CD4-positive, CD25-positive, alpha-beta regulatory T cell (primary cell): ENCODE measurements around the gene CDC42EP3. TPM values are rescaled to one million over a fixed set of nuclear protein-coding genes. Genes with fewer than 3 reads are reported as not detected.

ENCODE experiments used
- ATAC-seq, 2 donors: fragments of 150-1000 bp; cut with Tn5 transposase; one replicate each; pipeline ENCODE4 v1.10.0; 2021; ENCODE audit warnings: low read depth in 2 of 2, moderate number of reproducible peaks in 2 of 2, moderate library complexity in 1 of 2
- DNase-seq, 3 donors: peaks; one replicate each; pipeline versions ENCODE4 v3.0.0 to v3.0.0-alpha.2; 2012 to 2022; ENCODE audit warnings: mixed read lengths in 1 of 3
- H3K27ac ChIP-seq: one replicate; pipeline ENCODE4 v1.7.0; 2013; ENCODE audit warnings: mild to moderate bottlenecking, low read length; ENCODE audit not compliant: insufficient read depth, poor library complexity, severe bottlenecking
- H3K27me3 ChIP-seq: one replicate; pipeline ENCODE4 v1.7.0; 2013; ENCODE audit warnings: low read length; ENCODE audit not compliant: control insufficient read depth, insufficient read depth
- H3K36me3 ChIP-seq: one replicate; pipeline ENCODE4 v1.7.0; 2013; ENCODE audit warnings: mild to moderate bottlenecking, low read length, moderate library complexity; ENCODE audit not compliant: control insufficient read depth, insufficient read depth
- H3K4me1 ChIP-seq: 2 replicates; pipeline ENCODE4 v1.7.0; 2013; ENCODE audit warnings: mild to moderate bottlenecking, low read length; ENCODE audit not compliant: insufficient read depth, control insufficient read depth, poor library complexity, severe bottlenecking
- H3K4me3 ChIP-seq: one replicate; pipeline ENCODE4 v1.7.0; 2013; ENCODE audit warnings: low read depth, mild to moderate bottlenecking, low read length, moderate library complexity
- H3K9me3 ChIP-seq, 2 experiments: 1 replicate in 1 of 2; 2 replicates in 1 of 2; pipeline ENCODE4 v1.7.0; 2013; ENCODE audit warnings: low read length in 2 of 2, mild to moderate bottlenecking in 1 of 2, moderate library complexity in 1 of 2; ENCODE audit not compliant: control insufficient read depth in 2 of 2
- H3K27ac Mint-ChIP-seq, 3 donors: one replicate each; pipeline ENCODE4 v1.8.0; 2020 to 2022; ENCODE audit warnings: mild to moderate bottlenecking in 3 of 3, mixed read lengths in 3 of 3, moderate library complexity in 2 of 3
- H3K27me3 Mint-ChIP-seq: one replicate; pipeline ENCODE4 v1.8.0; 2022; ENCODE audit warnings: mild to moderate bottlenecking, mixed read lengths
- H3K36me3 Mint-ChIP-seq: one replicate; pipeline ENCODE4 v1.8.0; 2020; ENCODE audit warnings: mixed read lengths
- H3K4me1 Mint-ChIP-seq, 4 donors: one replicate each; pipeline ENCODE4 v1.8.0; 2020 to 2022; ENCODE audit warnings: mixed read lengths in 4 of 4, mild to moderate bottlenecking in 1 of 4
- H3K4me3 Mint-ChIP-seq, 4 donors: one replicate each; pipeline ENCODE4 v1.8.0; 2020 to 2022; ENCODE audit warnings: mild to moderate bottlenecking in 4 of 4, mixed read lengths in 4 of 4, moderate library complexity in 3 of 4
- H3K9me3 Mint-ChIP-seq, 7 donors: one replicate each; pipeline ENCODE4 v1.8.0; 2020 to 2022; ENCODE audit warnings: mixed read lengths in 7 of 7, mild to moderate bottlenecking in 3 of 7, moderate library complexity in 2 of 7
- polyA plus RNA-seq, 4 donors: library from polyadenylated mRNA; unstranded; fragments of 300-500 nt; fragmentation: Illumina TruSeq; gene quantifications; one replicate each; pipeline ENCODE4 v1.2.3, GENCODE V29; 2021
- total RNA-seq: library from RNA; stranded (reverse); gene quantifications from one replicate; pipeline ENCODE4 v1.2.3, GENCODE V29; 2022

Gene CDC42EP3
- total and polyA plus RNA-seq, 5 donors from 2014 or later, result 36.4 to 81.4 (median 64.3) TPM

GRCh38 chr2:37654419-37654818 is 17.0 kb downstream of the CDC42EP3 start:
- peaks cover 17% of the 10 kb centered on the region for H3K36me3 Mint-ChIP-seq

GRCh38 chr2:37653805-37654378 is 17.6 kb downstream of the CDC42EP3 start:
- peaks cover 42 to 97% (median 77%) of the 10 kb centered on the region in 4 donors for H3K4me1 Mint-ChIP-seq
- peak overlapping the region; percentile 89 to 93 (median 90) for H3K27ac Mint-ChIP-seq
- peak overlapping the region; percentile 59 to 92 (median 76) for H3K4me3 Mint-ChIP-seq
- peaks cover 17% of the 10 kb centered on the region for H3K36me3 Mint-ChIP-seq
- no peaks in the 10 kb centered on the region for H3K27me3 ChIP-seq
- H3K27ac ChIP-seq, result peak overlapping the region; percentile 76
- no peaks in the 10 kb centered on the region for H3K27me3 Mint-ChIP-seq
- H3K36me3 ChIP-seq, result peaks cover 9% of the 10 kb centered on the region
- peak overlapping the region; percentile 75 for H3K4me3 ChIP-seq
- H3K4me1 ChIP-seq, result peaks cover 89% of the 10 kb centered on the region
- no peaks in the 10 kb centered on the region for H3K9me3 ChIP-seq
- DNase-seq (no peak), ATAC-seq (peak; percentile 20 to 24)
- no peaks in the 10 kb centered on the region for H3K9me3 Mint-ChIP-seq

More at GRCh38 chr2:37654419-37654818, 17.0 kb downstream of the CDC42EP3 start:
- peaks cover 9% of the 10 kb centered on the region for H3K36me3 ChIP-seq
- peak overlapping the region; percentile 76 for H3K27ac ChIP-seq
- Mint-ChIP-seq H3K4me3 (peak overlapping the region; percentile 59 to 92 (median 79)), H3K27ac (peak overlapping the region; percentile 90), H3K4me1 (peaks cover 48 to 97% (median 81%) of the 10 kb centered on the region in 4 donors), H3K27me3 (no peaks in the 10 kb centered on the region), H3K9me3 (no peaks in the 10 kb centered on the region)
- peak overlapping the region; percentile 75 for H3K4me3 ChIP-seq
- no peaks in the 10 kb centered on the region for H3K27me3 ChIP-seq
- no peak for ATAC-seq
- H3K4me1 ChIP-seq, result peaks cover 88% of the 10 kb centered on the region
- DNase-seq, result no peak
- no peaks in the 10 kb centered on the region for H3K9me3 ChIP-seq

- Mint-ChIP-seq H3K27ac (peak overlapping the region; percentile 83 to 91 (median 90)), H3K9me3 (no peaks in the 10 kb centered on the region), H3K4me3 (peak overlapping the region; percentile 44 to 71 (median 66)), H3K27me3 (no peaks in the 10 kb centered on the region), H3K36me3 (peaks cover 24% of the 10 kb centered on the region), H3K4me1 (peaks cover 37 to 97% (median 77%) of the 10 kb centered on the region in 4 donors)
- H3K9me3 ChIP-seq, result no peaks in the 10 kb centered on the region
- no peaks in the 10 kb centered on the region for H3K27me3 ChIP-seq
- peak overlapping the region; percentile 76 for H3K27ac ChIP-seq
- peak overlapping the region; percentile 7 for H3K4me3 ChIP-seq
- H3K4me1 ChIP-seq, result peaks cover 89% of the 10 kb centered on the region
- DNase-seq (no peak), ATAC-seq (no peak)
- peaks cover 9% of the 10 kb centered on the region for H3K36me3 ChIP-seq
Measured at GRCh38 chr2:37653093-37653492, 18.3 kb downstream of the CDC42EP3 start.

- H3K4me3 ChIP-seq, result no peak overlapping the region
- no peak for ATAC-seq
- Mint-ChIP-seq H3K9me3 (no peaks in the 10 kb centered on the region), H3K27me3 (no peaks in the 10 kb centered on the region), H3K36me3 (peaks cover 29% of the 10 kb centered on the region), H3K4me1 (peaks cover 41 to 97% (median 78%) of the 10 kb centered on the region in 4 donors), H3K27ac (peak overlapping the region; percentile 83 to 91 (median 90)), H3K4me3 (peak overlapping the region in 1 of 4 donors; percentile 71)
- peaks cover 12% of the 10 kb centered on the region for H3K36me3 ChIP-seq
- no peak for DNase-seq
- H3K27ac ChIP-seq, result no peak overlapping the region
- H3K4me1 ChIP-seq, result peaks cover 89% of the 10 kb centered on the region
- no peaks in the 10 kb centered on the region for H3K27me3 ChIP-seq
- H3K9me3 ChIP-seq, result no peaks in the 10 kb centered on the region
Measured at GRCh38 chr2:37652199-37652640, 19.2 kb downstream of the CDC42EP3 start.

GRCh38 chr2:37650548-37651093 is 20.8 kb downstream of the CDC42EP3 start:
- no peak overlapping the region for H3K4me3 ChIP-seq
- peaks cover 18% of the 10 kb centered on the region for H3K36me3 ChIP-seq
- peaks cover 90% of the 10 kb centered on the region for H3K4me1 ChIP-seq
- Mint-ChIP-seq H3K27me3 (no peaks in the 10 kb centered on the region), H3K36me3 (peaks cover 38% of the 10 kb centered on the region), H3K9me3 (no peaks in the 10 kb centered on the region), H3K4me3 (peak overlapping the region in 3 of 4 donors; percentile 11 to 67 (median 44)), H3K4me1 (peaks cover 43 to 97% (median 78%) of the 10 kb centered on the region in 4 donors), H3K27ac (peak overlapping the region in 2 of 3 donors; percentile 70 to 96)
- ATAC-seq (no peak), DNase-seq (no peak)
- no peaks in the 10 kb centered on the region for H3K9me3 ChIP-seq
- no peaks in the 10 kb centered on the region for H3K27me3 ChIP-seq
- peak overlapping the region; percentile 56 for H3K27ac ChIP-seq

- Histone ChIP-seq H3K9me3 (no peaks in the 10 kb centered on the region), H3K36me3 (peaks cover 25% of the 10 kb centered on the region), H3K4me1 (peaks cover 91% of the 10 kb centered on the region), H3K27ac (peak overlapping the region; percentile 39), H3K4me3 (no peak overlapping the region), H3K27me3 (no peaks in the 10 kb centered on the region)
- H3K27me3 Mint-ChIP-seq, result no peaks in the 10 kb centered on the region
- DNase-seq, result no peak
- ATAC-seq, result no peak
- H3K4me3 Mint-ChIP-seq, result peak overlapping the region; percentile 17 to 67 (median 54)
- peaks cover 45% of the 10 kb centered on the region for H3K36me3 Mint-ChIP-seq
- peaks cover 37 to 95% (median 74%) of the 10 kb centered on the region in 4 donors for H3K4me1 Mint-ChIP-seq
- H3K27ac Mint-ChIP-seq, result peak overlapping the region; percentile 70 to 96 (median 84)
- no peaks in the 10 kb centered on the region for H3K9me3 Mint-ChIP-seq
Measured at GRCh38 chr2:37649518-37649917, 21.9 kb downstream of the CDC42EP3 start.

GRCh38 chr2:37648331-37649011 is 23.0 kb downstream of the CDC42EP3 start:
- Histone ChIP-seq H3K4me1 (peaks cover 90% of the 10 kb centered on the region), H3K4me3 (peak overlapping the region; percentile 64), H3K36me3 (peaks cover 35% of the 10 kb centered on the region), H3K9me3 (no peaks in the 10 kb centered on the region), H3K27ac (peak overlapping the region; percentile 72), H3K27me3 (no peaks in the 10 kb centered on the region)
- Mint-ChIP-seq H3K9me3 (no peaks in the 10 kb centered on the region), H3K27ac (peak overlapping the region; percentile 84 to 95 (median 94)), H3K4me1 (peaks cover 33 to 95% (median 73%) of the 10 kb centered on the region in 4 donors), H3K36me3 (peaks cover 55% of the 10 kb centered on the region), H3K4me3 (peak overlapping the region; percentile 40 to 85 (median 63)), H3K27me3 (no peaks in the 10 kb centered on the region)
- DNase-seq, result peak; percentile 24 to 66 (median 36)
- peak; percentile 72 to 80 for ATAC-seq
